Activated naive CD8-positive, alpha-beta T cell (primary cell): ENCODE results near the gene IFNA2.
"Not testable (repeated sequence)": the region's sequence is repeated elsewhere in the genome, so short reads cannot be mapped to it uniquely, and the experiment has no call there.

ENCODE experiments used
- H3K27ac Mint-ChIP-seq: one replicate; pipeline ENCODE4 v1.8.0; 2021; ENCODE audit warnings: mixed read lengths
- H3K27me3 Mint-ChIP-seq: one replicate; pipeline ENCODE4 v1.8.0; 2021; ENCODE audit warnings: mixed read lengths
- H3K36me3 Mint-ChIP-seq: one replicate; pipeline ENCODE4 v1.8.0; 2021; ENCODE audit warnings: mixed read lengths
- H3K4me1 Mint-ChIP-seq: one replicate; pipeline ENCODE4 v1.8.0; 2021; ENCODE audit warnings: low read depth, mixed read lengths
- H3K4me3 Mint-ChIP-seq: one replicate; pipeline ENCODE4 v1.8.0; 2021; ENCODE audit warnings: mild to moderate bottlenecking, mixed read lengths
- H3K9me3 Mint-ChIP-seq: one replicate; pipeline ENCODE4 v1.8.0; 2021; ENCODE audit warnings: low read depth, mixed read lengths

The IFNA2 gene

DNA sequence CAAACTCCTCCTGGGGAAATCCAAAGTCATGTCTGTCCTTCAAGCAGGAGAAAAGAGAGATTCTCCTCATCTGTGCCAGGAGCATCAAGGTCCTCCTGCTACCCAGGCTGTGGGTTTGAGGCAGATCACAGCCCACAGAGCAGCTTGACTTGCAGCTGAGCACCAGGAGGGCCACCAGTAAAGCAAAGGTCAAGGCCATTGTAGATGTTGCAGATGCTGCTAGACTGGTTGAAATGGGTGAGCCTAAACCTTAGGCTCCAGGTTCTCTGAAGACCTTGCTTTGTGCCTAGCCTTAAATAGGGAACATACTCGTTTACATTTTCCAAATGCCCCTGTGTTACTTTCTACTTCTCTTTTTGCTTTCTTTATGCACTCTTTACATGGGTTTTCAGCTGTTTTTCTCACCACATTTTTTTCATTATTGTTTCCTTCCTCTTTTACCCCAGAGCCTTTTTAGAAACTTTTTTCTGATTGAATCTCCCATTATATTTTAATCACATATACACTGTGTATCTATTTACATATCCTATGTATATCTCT, at the start of gene IFNA2:
Gene IFNA2, minus strand, starts transcription at position 268 of the 540 bp plus-strand sequence. Its CDS starts 69 bp downstream, at position 199.
- peaks cover 24% of the 10 kb centered on the region for H3K27me3 Mint-ChIP-seq
- no peaks in the 10 kb centered on the region for H3K9me3 Mint-ChIP-seq
- no peaks in the 10 kb centered on the region for H3K36me3 Mint-ChIP-seq
- no peak within 1 kb of the TSS for H3K27ac Mint-ChIP-seq
- no peak within 1 kb of the TSS for H3K4me3 Mint-ChIP-seq
- peaks cover 11% of the 10 kb centered on the region for H3K4me1 Mint-ChIP-seq

DNA sequence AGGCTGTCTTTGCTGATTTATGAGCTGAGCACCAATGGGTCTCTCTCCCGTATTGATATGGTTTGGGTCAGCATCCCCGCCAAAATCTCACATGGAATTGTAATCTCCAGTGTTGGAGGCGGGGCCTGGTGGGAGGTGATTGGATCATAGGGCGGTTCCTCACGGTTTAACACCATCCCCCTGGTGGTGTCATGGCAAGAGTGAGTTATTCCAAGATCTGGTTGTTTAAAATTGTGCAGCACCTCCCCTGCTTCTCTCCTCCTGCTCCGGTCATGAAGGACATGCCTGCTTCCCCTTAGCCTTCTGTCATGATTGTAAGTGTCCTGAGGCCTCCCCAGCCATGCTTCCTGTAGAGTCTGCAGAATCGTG, 49.8 kb upstream of the IFNA2 start:
- peaks cover 14% of the 10 kb centered on the region for H3K27me3 Mint-ChIP-seq

GRCh38 chr9:21434202-21435014, 49.2 kb upstream of the IFNA2 start:
- H3K27me3 Mint-ChIP-seq, result peaks cover 14% of the 10 kb centered on the region
- no peak overlapping the region for H3K27ac Mint-ChIP-seq
- no peak overlapping the region for H3K4me3 Mint-ChIP-seq
- H3K4me1 Mint-ChIP-seq, result no peaks in the 10 kb centered on the region
- H3K36me3 Mint-ChIP-seq, result no peaks in the 10 kb centered on the region
- H3K9me3 Mint-ChIP-seq, result no peaks in the 10 kb centered on the region

More for the DNA sequence above, 49.8 kb upstream of the IFNA2 start:
- H3K4me1 Mint-ChIP-seq, H3K4me3 Mint-ChIP-seq, H3K9me3 Mint-ChIP-seq, H3K27ac Mint-ChIP-seq, H3K36me3 Mint-ChIP-seq: not testable (repeated sequence)

DNA sequence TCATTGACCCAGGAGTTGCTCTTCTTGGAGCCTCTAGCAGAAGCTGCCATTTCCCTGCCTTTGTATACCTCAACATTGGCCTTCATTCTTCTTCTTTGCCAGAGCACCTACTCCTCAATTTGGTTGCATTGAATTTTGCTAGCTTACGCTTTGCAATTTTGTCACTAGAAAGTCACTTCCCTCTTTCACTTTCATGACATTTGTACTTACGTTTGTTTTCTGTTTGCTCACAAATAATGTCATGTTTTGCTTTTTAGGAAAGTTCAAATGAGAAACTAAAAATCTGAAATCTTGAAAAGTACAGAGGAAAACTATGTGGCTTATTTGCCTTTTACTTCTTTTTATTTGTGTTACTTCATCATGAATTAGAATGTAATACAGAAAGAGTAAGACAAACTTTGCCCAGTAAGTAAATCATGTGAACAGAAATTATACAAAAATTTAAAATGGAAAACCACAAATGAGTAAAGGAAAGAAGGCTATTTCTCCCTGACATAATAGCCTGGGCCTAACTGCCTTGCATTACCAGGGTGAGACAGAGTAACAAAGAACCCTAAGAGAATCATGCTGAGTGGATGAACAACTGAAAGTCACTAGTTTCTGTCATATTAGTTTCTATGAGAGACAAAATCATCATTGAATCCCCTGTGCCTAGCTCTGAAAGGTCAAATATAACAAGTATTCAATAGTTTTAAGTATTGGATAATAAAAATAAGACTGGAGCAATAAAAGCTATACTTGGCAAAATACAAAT, 47.7 kb upstream of the IFNA2 start:
- Mint-ChIP-seq H3K27ac (no peak overlapping the region), H3K27me3 (peaks cover 20% of the 10 kb centered on the region), H3K4me1 (no peaks in the 10 kb centered on the region), H3K9me3 (no peaks in the 10 kb centered on the region), H3K36me3 (no peaks in the 10 kb centered on the region), H3K4me3 (no peak overlapping the region)

DNA sequence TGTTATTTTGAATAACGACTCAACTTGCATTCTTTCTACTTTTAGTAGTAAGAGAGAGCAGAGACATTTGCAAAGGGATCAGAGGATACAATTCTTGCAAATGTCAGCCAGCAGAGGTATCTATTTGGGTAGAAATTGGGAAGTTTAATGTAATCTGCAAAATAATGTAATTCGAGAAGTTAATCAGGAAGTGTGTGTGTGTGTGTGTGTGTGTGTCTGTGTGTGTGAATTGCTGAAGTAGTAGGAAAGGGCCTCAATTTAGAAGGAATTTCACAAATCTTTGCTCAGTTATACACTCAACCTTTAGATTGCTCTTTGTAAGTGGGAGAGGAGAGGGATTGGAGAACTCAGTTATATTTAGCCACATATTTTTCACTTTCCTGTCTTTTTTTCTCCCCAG, 44.0 kb upstream of the IFNA2 start:
- H3K4me3 Mint-ChIP-seq, result no peak overlapping the region
- H3K27me3 Mint-ChIP-seq, result peaks cover 21% of the 10 kb centered on the region
- no peaks in the 10 kb centered on the region for H3K36me3 Mint-ChIP-seq
- H3K4me1 Mint-ChIP-seq, result no peaks in the 10 kb centered on the region
- H3K27ac Mint-ChIP-seq, result no peak overlapping the region
- no peaks in the 10 kb centered on the region for H3K9me3 Mint-ChIP-seq

- Mint-ChIP-seq H3K27me3 (peaks cover 17% of the 10 kb centered on the region), H3K27ac (no peak overlapping the region), H3K4me1 (no peaks in the 10 kb centered on the region), H3K36me3 (no peaks in the 10 kb centered on the region), H3K4me3 (no peak overlapping the region), H3K9me3 (no peaks in the 10 kb centered on the region)
These were observed 43.0 kb upstream of the IFNA2 start for GRCh38 chr9:21428235-21428634.

DNA sequence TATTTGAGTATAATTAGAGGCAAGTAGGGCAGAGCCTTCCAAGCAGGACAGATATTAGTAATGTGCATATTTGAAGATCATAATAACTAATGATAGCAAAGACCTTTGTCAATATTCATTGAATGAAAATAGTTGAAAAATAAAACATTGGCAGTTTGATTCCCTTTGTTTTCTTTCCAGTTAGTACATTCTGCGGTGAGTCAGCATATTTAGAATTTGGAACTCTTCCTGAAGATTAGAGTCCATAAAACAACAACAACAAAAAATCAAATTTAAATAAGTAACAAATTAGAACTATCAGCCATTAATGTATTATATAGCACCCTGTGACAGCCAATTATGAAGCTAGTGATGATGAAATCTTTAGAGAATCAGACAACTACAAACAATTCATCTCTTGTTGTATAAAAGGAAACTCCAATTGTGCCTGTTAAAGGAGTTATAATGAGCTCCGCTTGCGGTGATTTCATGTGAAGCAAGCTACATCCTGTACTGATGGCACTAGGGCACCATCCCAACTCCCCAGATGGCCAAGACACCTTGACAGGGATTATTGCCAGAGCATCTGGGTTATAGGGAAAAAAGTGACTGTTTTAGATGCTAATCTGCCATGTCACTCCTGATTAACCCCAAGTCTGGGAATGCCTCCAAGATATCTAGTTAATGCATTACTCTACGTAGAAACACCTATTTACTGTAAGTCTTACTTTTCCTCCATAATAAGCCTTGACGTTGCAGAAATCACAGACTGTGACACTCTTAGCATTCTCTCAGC, 30.5 kb upstream of the IFNA2 start:
- Mint-ChIP-seq H3K27ac (no peak overlapping the region), H3K27me3 (peaks cover 3% of the 10 kb centered on the region), H3K36me3 (peaks cover 2% of the 10 kb centered on the region), H3K9me3 (no peaks in the 10 kb centered on the region), H3K4me3 (no peak overlapping the region), H3K4me1 (peaks cover 14% of the 10 kb centered on the region)

DNA sequence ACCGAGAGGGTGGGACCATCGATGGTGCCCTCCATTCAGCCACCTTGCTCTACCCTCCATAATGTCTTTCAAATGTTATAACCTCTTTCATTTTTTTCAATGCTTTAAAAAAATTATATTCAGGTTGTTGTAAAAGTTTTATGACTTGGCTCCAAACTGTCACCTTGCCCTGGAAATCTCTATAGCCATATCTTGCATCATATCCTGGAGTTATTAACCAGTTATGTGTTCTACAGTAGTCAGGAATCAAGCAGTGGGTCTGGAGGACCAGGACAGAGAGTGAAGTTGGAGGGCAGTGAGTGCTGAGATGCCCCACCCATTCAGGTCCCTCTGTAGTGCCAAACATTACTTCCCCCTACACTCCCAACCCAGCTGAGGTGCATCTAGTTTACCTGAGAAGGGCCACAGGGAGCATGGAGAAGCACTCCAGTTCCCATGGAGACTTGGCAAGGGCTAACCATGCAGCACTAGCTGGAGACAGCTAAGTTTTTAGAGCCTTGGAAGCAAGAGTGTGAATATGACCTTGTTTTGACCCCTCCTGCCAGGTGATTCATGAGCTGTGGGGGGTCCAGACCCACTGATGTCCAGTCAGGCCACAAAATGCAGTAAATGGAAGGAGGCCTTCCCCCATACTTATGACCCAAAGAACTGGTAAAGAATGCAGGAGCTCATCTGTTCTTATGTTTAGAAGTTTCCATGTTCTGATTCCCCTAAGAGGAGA, 29.2 kb upstream of the IFNA2 start:
- no peaks in the 10 kb centered on the region for H3K9me3 Mint-ChIP-seq
- H3K27me3 Mint-ChIP-seq, result peaks cover 3% of the 10 kb centered on the region
- H3K4me3 Mint-ChIP-seq, result no peak overlapping the region
- peaks cover 2% of the 10 kb centered on the region for H3K36me3 Mint-ChIP-seq
- H3K27ac Mint-ChIP-seq, result no peak overlapping the region
- H3K4me1 Mint-ChIP-seq, result peaks cover 14% of the 10 kb centered on the region

DNA sequence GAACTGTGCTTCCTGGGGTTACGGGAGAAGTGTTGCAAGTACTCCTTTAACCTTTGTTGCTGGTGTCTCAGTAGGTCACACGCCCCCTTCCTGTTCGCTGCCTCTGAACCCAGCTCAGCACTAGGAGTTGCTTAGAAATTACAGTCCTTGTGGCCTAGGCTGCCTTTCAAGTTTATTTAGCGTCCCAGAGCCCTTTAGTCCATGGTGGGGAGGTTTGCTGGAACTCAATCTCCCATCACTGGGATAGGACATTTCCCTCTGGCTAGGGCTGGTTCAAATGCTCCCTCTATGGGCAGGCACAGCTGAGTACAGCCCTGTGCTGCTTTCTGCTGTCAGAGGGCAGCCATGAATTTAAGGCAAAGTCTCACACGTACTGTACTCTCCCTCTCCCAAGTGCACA, 28.4 kb upstream of the IFNA2 start:
- peaks cover 3% of the 10 kb centered on the region for H3K27me3 Mint-ChIP-seq
- no peak overlapping the region for H3K4me3 Mint-ChIP-seq
- H3K27ac Mint-ChIP-seq, result no peak overlapping the region
- H3K36me3 Mint-ChIP-seq, result peaks cover 2% of the 10 kb centered on the region
- H3K9me3 Mint-ChIP-seq, result no peaks in the 10 kb centered on the region
- peaks cover 14% of the 10 kb centered on the region for H3K4me1 Mint-ChIP-seq

GRCh38 chr9:21413151-21413550, 28.0 kb upstream of the IFNA2 start:
- Mint-ChIP-seq H3K4me3 (no peak overlapping the region), H3K9me3 (no peaks in the 10 kb centered on the region), H3K27me3 (peaks cover 3% of the 10 kb centered on the region), H3K27ac (no peak overlapping the region), H3K36me3 (peaks cover 2% of the 10 kb centered on the region), H3K4me1 (peaks cover 14% of the 10 kb centered on the region)

GRCh38 chr9:21412107-21412506, 26.9 kb upstream of the IFNA2 start:
- H3K4me3 Mint-ChIP-seq, result no peak overlapping the region
- H3K36me3 Mint-ChIP-seq, result no peaks in the 10 kb centered on the region
- H3K9me3 Mint-ChIP-seq, result no peaks in the 10 kb centered on the region
- H3K4me1 Mint-ChIP-seq, result peaks cover 14% of the 10 kb centered on the region
- no peak overlapping the region for H3K27ac Mint-ChIP-seq
- peaks cover 3% of the 10 kb centered on the region for H3K27me3 Mint-ChIP-seq

GRCh38 chr9:21408817-21409216, 23.6 kb upstream of the IFNA2 start, which contains the start of gene IFNA8:
TSS of gene IFNA8 (plus strand) at chr9:21409117. CDS start at chr9:21409177, 60 bp downstream.
- peaks cover 11% of the 10 kb centered on the region for H3K4me1 Mint-ChIP-seq
- no peaks in the 10 kb centered on the region for H3K9me3 Mint-ChIP-seq
- H3K27ac Mint-ChIP-seq, result no peak within 1 kb of the TSS
- no peak within 1 kb of the TSS for H3K4me3 Mint-ChIP-seq
- H3K36me3 Mint-ChIP-seq, result no peaks in the 10 kb centered on the region
- H3K27me3 Mint-ChIP-seq, result peaks cover 11% of the 10 kb centered on the region

GRCh38 chr9:21404146-21404545, 18.9 kb upstream of the IFNA2 start:
- no peaks in the 10 kb centered on the region for H3K9me3 Mint-ChIP-seq
- no peak overlapping the region for H3K27ac Mint-ChIP-seq
- peaks cover 4% of the 10 kb centered on the region for H3K4me1 Mint-ChIP-seq
- peak overlapping the region; percentile 14 for H3K4me3 Mint-ChIP-seq
- H3K36me3 Mint-ChIP-seq, result no peaks in the 10 kb centered on the region
- peaks cover 29% of the 10 kb centered on the region for H3K27me3 Mint-ChIP-seq
